Sigmoid colon (tissue), 4 donors: ENCODE data around the gene LDB2.

Experiments used
- CTCF ChIP-seq, 4 experiments: fragments of 450-650 bp in 3 of 4; fragments of 200-600 bp in 1 of 4; IDR thresholded peaks; one replicate each; pipeline ENCODE4 v1.5.1; 2016 to 2019; ENCODE audit warnings: antibody characterized with exemption in 4 of 4, mild to moderate bottlenecking in 3 of 4, moderate library complexity in 2 of 4
- EP300 ChIP-seq, 4 donors: sonication (generic); formaldehyde crosslinking; IDR thresholded peaks; one replicate each; pipeline ENCODE4 v1.6.1; 2017; ENCODE audit warnings: antibody characterized with exemption in 4 of 4
- POLR2A ChIP-seq, 2 donors: fragments of 450-650 bp; IDR thresholded peaks; one replicate each; pipeline ENCODE4 v1.6.1; 2016; ENCODE audit warnings: antibody characterized with exemption in 2 of 2, mild to moderate bottlenecking in 2 of 2, moderate library complexity in 2 of 2
- POLR2AphosphoS5 ChIP-seq, 4 donors: sonication (generic); formaldehyde crosslinking; IDR thresholded peaks; one replicate each; pipeline ENCODE4 v1.6.1; 2017; ENCODE audit warnings: antibody characterized with exemption in 4 of 4

DNA sequence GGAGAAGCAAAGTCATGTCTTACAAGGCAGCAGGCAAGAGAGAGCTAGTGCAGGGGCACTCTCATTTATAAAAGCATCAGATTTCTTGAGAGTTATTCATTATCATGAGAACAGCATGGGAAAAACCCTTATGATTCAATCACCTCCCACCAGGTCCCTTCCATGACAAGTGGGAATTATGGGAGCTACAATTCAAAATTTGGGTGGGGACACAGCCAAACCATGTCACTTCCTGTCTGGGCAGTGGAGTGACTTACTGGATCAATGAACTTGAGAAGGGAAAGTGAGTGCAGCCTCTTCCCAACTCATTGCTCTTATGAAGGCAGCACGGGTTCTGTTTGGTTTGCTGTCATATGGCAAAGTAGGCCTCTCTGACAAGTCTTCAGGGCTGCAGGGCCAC is 410.4 kb downstream of the LDB2 start:
- TF ChIP-seq POLR2AphosphoS5 (IDR thresholded peaks at IDR 0.05) (no peak), CTCF (IDR thresholded peaks at IDR 0.05) (no peak), POLR2A (IDR thresholded peaks at IDR 0.05) (no peak), EP300 (IDR thresholded peaks at IDR 0.05) (no peak)
